NCI-H2081 treated with DMSO at 0.1 percent for 48 hours (cell line): ENCODE data around the gene PRRG4.
"Not testable (repeated sequence)": the region's sequence is repeated elsewhere in the genome, so short reads cannot be mapped to it uniquely, and the experiment has no call there.

Source experiments
- DNase-seq: peaks from one replicate; lab custom pipeline; 2025; lab: John Stamatoyannopoulos, UW

Gene PRRG4

DNA sequence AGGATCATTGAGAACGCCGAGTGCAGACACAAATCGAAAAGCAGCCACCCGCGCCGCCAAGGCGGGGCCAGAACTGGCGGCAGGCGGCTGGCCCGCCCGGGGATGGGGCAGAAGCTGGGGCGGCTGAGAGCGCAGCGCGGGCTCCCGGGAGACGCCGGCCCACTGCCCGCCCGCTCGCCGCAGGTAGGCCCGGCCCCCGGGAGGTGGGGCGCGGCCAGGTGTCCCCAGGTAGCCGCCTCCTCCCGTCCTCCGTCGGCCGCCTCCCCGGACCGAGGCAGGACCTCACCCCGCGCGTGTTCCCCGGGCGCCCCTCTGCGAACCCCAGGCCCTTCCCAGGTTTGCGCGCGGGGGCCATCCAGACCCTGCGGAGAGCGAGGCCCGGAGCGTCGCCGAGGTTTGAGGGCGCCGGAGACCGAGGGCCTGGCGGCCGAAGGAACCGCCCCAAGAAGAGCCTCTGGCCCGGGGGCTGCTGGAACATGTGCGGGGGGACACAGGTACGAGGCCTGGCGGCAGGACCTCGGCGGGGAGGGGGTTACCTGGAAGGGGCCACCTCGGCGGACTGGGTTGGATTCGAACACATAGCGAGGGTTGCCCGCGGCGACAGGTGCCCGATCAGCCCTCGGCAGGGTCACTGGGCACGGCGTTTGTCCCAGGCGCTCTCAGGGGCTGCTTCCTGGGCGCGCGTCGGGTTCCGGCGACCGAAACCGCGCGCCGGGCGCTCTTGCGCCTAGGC is at the start of gene PRRG4:
PRRG4 (plus strand) TSS at position 248 of the 733 bp plus-strand sequence. CDS start 603 bp downstream, outside the sequence.
- no peak for DNase-seq

- not testable (repeated sequence) for DNase-seq
Observed at GRCh38 chr11:32780839-32781238, 48.9 kb upstream of the PRRG4 start.

GRCh38 chr11:32781721-32782120 is 48.0 kb upstream of the PRRG4 start:
- DNase-seq: no peak

DNA sequence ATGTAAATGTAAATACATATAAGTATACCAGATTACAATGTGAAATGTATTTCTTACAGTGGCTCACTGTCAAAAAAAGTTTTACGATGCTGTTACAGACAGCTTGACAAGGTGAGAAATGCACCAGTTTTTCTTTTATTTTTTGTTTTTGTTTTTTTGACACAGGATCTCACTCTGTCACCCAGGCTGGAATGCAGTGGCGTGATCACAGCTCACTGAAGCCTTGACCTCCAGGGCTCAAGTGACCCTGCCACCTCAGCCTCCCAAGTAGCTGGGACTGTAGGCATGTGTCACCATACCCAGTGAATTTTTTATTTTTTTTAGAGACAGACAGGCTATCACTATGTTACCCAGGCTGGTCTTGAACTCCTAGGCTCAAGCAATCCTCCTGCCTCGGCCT is 44.5 kb upstream of the PRRG4 start:
- no peak for DNase-seq

DNA sequence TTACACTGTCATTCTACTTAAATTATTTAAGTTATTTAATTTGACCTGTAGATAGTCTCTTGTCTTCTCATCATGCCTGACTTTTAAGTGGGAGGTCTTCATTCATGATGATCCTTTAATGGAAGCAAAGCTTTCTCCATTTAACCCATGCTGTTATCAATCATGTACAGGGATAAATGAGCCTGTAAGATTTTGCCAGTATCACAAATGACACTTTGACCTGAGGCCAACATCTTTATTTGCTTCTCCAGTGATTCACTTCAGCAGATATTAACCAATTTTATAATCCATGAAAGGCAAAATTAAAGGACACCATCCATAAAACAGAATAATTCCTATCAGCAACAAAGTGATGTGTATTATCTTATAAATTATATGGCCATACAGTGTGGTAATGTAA is 42.9 kb upstream of the PRRG4 start:
- DNase-seq: no peak

DNA sequence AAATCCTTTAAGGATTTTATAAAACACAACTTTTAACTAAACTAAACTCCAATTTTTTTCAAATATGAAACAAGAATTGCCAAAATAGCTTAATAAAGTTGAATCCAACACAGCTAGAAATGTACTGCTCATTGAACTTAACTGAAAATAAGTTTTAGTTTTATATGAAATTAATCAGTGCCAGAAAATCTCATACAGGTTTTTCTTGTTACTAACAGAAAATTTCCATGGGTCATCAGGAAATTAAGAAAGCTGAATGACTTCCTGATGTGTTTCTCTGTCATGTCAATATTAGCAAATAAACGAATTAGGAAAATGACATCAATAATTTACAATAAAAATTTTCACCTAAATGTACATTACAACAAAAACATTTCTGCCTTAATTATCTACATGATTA is 38.8 kb upstream of the PRRG4 start:
- DNase-seq: no peak

DNA sequence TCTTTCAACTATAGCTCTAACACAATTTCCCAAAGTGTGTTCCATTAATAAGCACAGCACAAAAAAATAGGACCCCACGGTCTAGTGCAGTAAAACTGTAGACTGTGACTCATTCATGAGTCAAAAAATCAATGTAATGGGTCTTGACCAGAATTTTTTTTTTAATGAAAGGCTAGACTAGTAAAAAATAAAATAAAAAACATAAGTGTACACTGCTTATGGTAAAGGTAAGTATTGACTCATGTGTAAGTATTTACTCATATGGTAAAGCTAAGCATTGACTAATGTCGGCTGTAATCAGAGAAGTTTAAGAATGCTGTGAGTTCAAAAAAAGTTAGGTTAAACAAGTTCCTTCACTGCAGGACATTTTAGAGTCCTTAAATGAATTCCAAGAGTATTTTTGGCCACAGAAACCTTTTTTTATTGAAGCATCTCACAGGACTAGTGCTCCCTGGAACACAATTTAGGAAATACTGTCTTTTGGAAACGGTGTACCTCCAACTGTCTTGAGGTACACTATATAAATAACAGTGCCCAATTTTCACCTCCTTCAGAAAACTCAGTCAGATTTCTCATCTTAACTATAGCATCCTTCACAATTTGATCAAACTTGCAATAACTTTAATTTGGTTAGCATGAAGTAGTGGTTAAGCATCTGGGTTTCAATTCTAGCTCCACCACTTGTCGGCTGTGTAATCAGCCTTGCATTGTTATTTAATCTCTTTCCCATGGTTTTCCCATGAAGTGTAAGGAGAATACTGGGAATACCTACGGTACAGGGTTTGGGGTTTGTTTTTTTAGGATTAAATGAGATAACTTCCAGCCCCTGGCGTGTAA is 37.4 kb upstream of the PRRG4 start:
- no peak for DNase-seq

DNA sequence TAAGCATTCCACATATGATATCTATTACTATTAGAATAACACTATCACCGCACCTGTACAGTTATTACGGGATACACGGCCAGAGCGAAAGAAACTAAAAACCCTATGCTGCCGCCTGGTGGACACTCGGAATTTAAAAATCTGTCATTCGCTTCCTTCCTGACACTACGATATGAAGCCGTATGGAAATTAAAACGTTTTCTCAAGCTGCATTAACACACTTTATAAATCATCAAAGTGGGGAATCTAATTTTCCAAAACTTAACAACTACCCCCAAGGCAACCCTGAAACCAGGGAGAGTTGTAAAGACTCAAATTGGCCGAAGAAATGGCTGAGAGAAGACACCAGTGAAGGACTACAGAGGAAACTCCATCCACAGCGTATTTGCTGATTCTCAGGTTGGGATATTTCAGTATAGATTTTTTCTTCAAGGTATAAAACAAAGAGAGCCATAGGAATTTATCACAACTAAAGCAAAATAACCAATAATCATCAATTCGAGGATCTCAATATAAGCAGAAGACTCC is 36.7 kb upstream of the PRRG4 start:
- no peak for DNase-seq

DNA sequence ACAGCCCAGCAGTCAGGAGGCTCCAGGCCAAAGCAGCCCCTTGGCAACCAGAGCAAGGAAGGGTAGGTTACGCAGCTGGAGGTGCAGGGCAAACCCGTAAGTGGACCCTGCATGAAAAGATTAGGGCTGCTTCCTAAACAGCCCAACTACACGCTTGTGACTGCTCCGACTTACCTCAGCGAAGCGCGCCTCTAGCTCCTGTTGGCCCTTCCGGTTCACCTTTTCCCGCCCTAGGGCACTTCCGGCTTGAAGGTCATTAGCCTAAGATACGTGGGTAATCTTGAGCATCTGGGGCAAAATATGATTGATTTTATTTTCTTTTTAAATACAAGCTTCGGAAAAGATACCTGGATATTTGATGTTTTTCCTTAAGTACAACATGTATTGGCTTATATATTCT is 35.3 kb upstream of the PRRG4 start, which contains the start of gene CCDC73:
CCDC73 (minus strand) TSS at position 224 of the 400 bp plus-strand sequence. CDS start 34,419 bp downstream, outside the sequence.
- DNase-seq: no peak

DNA sequence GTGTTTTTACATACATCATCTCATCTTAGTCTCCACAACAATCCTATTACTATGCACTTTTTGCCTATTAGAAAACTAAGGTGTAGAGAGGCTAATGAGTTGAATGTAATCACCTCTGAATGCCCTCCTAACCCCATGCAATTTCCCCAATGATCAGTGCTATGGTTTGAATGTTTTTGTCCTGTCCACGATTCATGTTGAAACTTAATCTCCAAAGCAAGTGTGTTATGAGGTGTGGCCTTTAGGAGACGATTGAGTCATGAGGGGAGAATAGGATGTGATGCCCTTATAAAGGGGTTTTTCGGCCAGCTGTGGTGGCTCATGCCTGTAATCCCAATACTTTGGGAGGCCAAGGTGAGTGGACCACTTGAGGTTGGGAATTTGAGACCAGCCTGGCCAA is 33.3 kb upstream of the PRRG4 start:
- DNase-seq: no peak

GRCh38 chr11:32809313-32809712 is 20.4 kb upstream of the PRRG4 start:
- DNase-seq: peak; percentile 31

DNA sequence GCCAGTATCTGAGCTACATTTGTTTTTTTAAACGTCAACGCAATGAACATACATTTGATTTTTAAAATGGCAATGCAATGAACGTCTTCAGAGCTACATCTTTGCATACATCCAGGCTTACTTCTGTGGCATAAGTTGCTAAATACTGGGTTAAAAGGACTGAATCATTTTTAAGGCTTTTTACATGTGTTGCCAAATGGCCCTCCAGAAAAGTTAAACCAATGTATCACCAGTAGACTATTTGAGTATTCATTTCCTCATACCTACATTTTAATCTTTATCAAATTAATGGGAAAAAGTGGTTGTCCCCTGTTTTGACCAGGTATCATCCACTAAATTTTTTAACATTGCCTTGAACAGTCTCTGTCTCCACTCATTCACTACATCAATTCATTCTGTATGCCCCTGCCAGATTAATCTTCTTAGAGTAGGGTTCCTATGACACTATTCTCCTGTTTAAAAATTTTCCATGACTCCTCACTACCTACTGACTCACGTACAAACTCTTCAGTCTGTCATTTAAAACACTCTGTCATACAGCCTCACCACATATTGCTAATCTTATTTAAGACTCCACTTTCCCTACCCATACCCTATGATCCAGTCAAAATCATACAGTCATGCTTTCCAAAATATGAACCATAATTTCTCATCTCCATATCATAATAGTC is 12.4 kb upstream of the PRRG4 start:
- DNase-seq: no peak

DNA sequence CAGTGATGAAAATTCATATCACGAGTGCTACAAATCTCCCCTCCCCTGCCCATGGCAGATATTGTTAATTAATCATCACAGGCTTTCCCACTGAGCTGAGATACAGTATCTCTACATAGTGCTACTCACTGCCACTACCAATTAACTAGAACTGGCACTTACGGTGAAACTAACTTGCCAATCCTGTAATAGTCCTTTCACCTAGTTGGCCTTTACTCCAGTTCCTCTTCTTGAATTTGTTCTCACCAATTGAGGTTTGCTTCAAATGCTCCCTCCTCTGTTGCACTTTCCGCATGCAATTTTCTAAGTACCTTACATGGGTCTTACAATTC is 11.9 kb upstream of the PRRG4 start:
- no peak for DNase-seq

DNA sequence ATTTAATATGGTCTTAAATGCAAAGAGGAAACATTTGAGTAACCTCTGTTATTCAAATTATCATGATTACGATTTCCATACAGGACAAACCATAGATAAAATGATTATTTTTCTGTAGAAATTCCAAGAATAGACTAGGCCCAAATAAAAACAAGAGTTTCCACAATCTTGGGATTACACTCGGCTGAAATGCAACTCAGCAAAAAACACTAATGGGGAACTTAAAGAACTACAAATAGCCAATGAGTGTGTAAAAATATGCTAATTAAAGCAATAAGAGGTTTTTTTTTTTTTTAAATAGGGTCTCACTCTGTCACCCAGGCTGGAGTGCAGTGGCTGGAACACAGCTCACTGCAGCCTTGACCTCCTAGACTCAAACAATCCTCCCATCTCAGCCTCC is 10.5 kb upstream of the PRRG4 start:
- DNase-seq: no peak

- no peak for DNase-seq
Observed at GRCh38 chr11:32820497-32820896, 9.2 kb upstream of the PRRG4 start.

- no peak for DNase-seq
Observed at GRCh38 chr11:32821517-32821916, 8.2 kb upstream of the PRRG4 start.

- DNase-seq: no peak
Observed at GRCh38 chr11:32821917-32822560, 7.7 kb upstream of the PRRG4 start.

DNA sequence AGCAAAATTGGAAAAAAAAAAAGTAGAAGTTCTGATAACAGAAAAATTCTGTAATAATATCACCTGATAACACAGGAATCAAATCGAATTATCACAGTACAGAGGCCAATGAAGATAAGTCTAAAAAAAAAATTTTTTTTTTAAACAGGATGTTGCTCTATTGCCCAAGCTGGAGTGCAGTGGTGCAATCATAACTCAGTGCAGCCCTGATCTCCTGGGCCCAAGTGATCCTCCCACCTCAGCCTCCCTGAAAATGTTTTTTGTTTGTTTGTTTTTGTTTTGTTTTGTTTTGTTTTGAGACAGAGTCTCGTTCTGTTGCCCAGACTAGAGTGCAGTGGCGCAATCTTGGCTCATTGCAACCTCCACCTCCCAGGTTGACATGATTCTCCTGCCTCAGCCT is 6.1 kb upstream of the PRRG4 start:
- not testable (repeated sequence) for DNase-seq

DNA sequence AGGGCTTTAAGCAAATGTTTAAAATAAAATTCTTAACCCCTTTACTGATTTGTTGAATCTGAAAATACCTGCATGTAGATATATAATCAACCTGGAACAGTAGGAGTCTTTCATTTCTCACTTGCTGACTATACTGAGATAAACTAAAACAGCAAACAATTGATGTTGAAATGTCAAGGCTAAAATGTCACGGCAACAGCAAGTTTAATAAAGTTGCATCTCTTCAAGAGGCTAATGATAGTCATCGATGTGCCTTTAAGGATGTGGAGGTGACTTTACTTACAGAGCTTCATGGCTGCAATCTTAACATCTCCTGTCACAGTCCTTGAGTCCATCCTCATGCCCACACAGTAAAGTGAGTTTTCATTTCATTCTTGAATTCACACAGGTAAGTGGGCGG is 3.6 kb upstream of the PRRG4 start:
- no peak for DNase-seq

DNA sequence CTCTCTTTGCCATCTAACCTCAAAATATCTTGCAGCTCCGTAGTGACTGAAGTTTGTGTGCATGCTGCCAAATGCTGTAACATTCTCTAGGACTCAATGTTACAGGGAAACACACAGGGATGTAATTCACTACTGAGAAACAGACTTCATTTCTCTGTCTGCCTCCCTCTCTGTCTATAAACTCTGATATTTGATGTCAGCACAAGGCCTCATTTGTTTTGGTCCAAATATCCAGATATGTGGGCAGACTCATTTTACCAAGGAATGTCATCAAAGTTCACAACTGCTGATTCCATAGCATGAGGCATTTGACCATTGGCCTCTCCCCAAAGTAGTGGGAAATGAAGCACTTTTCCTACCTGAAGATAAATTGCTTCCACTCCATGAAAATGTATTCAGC is 2.5 kb upstream of the PRRG4 start:
- no peak for DNase-seq

- DNase-seq: no peak
Observed at GRCh38 chr11:32829157-32829679, 509 bp upstream of the PRRG4 start.

- no peak for DNase-seq
Observed at GRCh38 chr11:32830413-32830738, 649 bp downstream of the PRRG4 start.
